HCT116 (cell line): ENCODE results near the gene SYNPR. TPM values are rescaled to one million over a fixed set of nuclear protein-coding genes. Genes with fewer than 3 reads are reported as not detected.

Experiments used
- ATAC-seq: fragments of 200-7000 bp; cut with Tn5 transposase; 2 replicates; pipeline ENCODE4 v1.9.1; 2020; ENCODE audit warnings: mild to moderate bottlenecking, moderate library complexity
- BruUV-seq: library from RNA; stranded (reverse); fragments of 400-500 nt; replicated peaks from 2 replicates; lab custom pipeline; 2021; lab: Mats Ljungman, UMichigan
- CTCF ChIA-PET: fragments of 300-600 bp; sonication (Branson Sonifier 250); formaldehyde crosslinking; loops from one replicate; lab custom pipeline; 2021; ENCODE audit warnings: antibody characterized with exemption; lab: Charles Lee
- POLR2A ChIA-PET: fragments of 300-600, 350-600 bp; sonication (Branson Sonifier 250); formaldehyde crosslinking; loops from one replicate; lab custom pipeline; 2021; ENCODE audit warnings: antibody characterized with exemption; lab: Charles Lee
- RAD21 ChIA-PET, 2 experiments: fragments of 300-600 bp; sonication (Branson Sonifier 250); formaldehyde crosslinking; loops; one replicate each; lab custom pipeline; 2023; ENCODE audit warnings: low total read pairs in 2 of 2; ENCODE audit not compliant: uncharacterized antibody in 2 of 2, unreplicated experiment in 2 of 2, low non-redundant PET in 1 of 2; lab: Charles Lee
- DNase-seq: peaks from one replicate; pipeline ENCODE4 v3.0.0-alpha.2; 2010; ENCODE audit warnings: low read depth, low spot score
- H2AFZ ChIP-seq: fragments of 200-600 bp; shearing (Covaris generic), sonication (generic); 2 replicates; pipeline ENCODE4 v1.6.1; 2017; ENCODE audit warnings: low read depth, mixed run types, mixed read lengths, antibody characterized with exemption, low read length; ENCODE audit not compliant: poor library complexity, severe bottlenecking
- H3K27ac ChIP-seq: 2 replicates; pipeline ENCODE4 v1.5.1; 2012; ENCODE audit warnings: low read depth, low read length
- H3K27me3 ChIP-seq: fragments of 200-600 bp; sonication (generic); 2 replicates; pipeline ENCODE4 v1.6.1; 2016; ENCODE audit warnings: mixed run types, low read length, mixed read lengths; ENCODE audit not compliant: insufficient read depth
- H3K36me3 ChIP-seq, 2 experiments: fragments of 200-500 bp in 1 of 2; fragments of 200-600 bp in 1 of 2; sonication (Bioruptor generic) in 1 of 2; sonication (generic) in 1 of 2; 2 replicates each; pipeline versions ENCODE4 v1.5.1 to v1.6.1; 2014 to 2016; ENCODE audit warnings: low read length in 2 of 2, inconsistent platforms in 1 of 2, mixed read lengths in 1 of 2, mixed run types in 1 of 2; ENCODE audit not compliant: insufficient read depth in 2 of 2, control insufficient read depth in 1 of 2
- H3K4me1 ChIP-seq, 2 experiments: fragments of 200-600 bp in 1 of 2; sonication (generic) in 1 of 2; 2 replicates each; pipeline versions ENCODE4 v1.5.1 to v1.6.1; 2012 to 2017; ENCODE audit warnings: low read length in 2 of 2, inconsistent platforms in 1 of 2, mild to moderate bottlenecking in 1 of 2, mixed read lengths in 1 of 2, mixed run types in 1 of 2, moderate library complexity in 1 of 2; ENCODE audit not compliant: insufficient read depth in 2 of 2, control insufficient read depth in 1 of 2
- H3K4me2 ChIP-seq: fragments of 200-600 bp; sonication (generic); 2 replicates; pipeline ENCODE4 v1.6.1; 2017; ENCODE audit warnings: mixed run types, low read length, mixed read lengths
- H3K4me3 ChIP-seq, 2 experiments: fragments of 200-600 bp in 1 of 2; sonication (generic) in 1 of 2; replicated peaks in 1 of 2; 2 replicates each; pipeline ENCODE4 v1.5.1; 2011 to 2016; ENCODE audit warnings: low read length in 2 of 2, control low read depth in 1 of 2, low read depth in 1 of 2, mild to moderate bottlenecking in 1 of 2, mixed read lengths in 1 of 2, mixed run types in 1 of 2
- H3K79me2 ChIP-seq: fragments of 200-600 bp; sonication (generic); 2 replicates; pipeline ENCODE4 v1.6.1; 2017; ENCODE audit warnings: mild to moderate bottlenecking, mixed run types, low read length, moderate library complexity, mixed read lengths; ENCODE audit not compliant: insufficient read depth
- H3K9ac ChIP-seq: fragments of 200-600 bp; sonication (generic); 2 replicates; pipeline ENCODE4 v1.6.1; 2016; ENCODE audit warnings: low read length, mixed read lengths
- H3K9me2 ChIP-seq: fragments of 200-600 bp; sonication (generic), shearing (Covaris generic); 2 replicates; pipeline ENCODE4 v1.6.1; 2017; ENCODE audit warnings: mixed run types, mild to moderate bottlenecking, moderate library complexity; ENCODE audit not compliant: insufficient read depth
- H3K9me3 ChIP-seq, 2 experiments: fragments of 200-500 bp in 1 of 2; fragments of 200-600 bp in 1 of 2; sonication (Bioruptor generic) in 1 of 2; sonication (generic) in 1 of 2; 2 replicates each; pipeline ENCODE4 v1.6.1; 2014 to 2017; ENCODE audit warnings: low read length in 2 of 2, mixed read lengths in 2 of 2, inconsistent platforms in 1 of 2, low read depth in 1 of 2, mild to moderate bottlenecking in 1 of 2, mixed run types in 1 of 2, moderate library complexity in 1 of 2; ENCODE audit not compliant: control insufficient read depth in 1 of 2, insufficient read depth in 1 of 2
- H4K20me1 ChIP-seq: fragments of 200-600 bp; sonication (generic), shearing (Covaris generic); 2 replicates; pipeline ENCODE4 v1.6.1; 2017; ENCODE audit warnings: mixed run types, mild to moderate bottlenecking, moderate library complexity; ENCODE audit not compliant: insufficient read depth
- ATF3 ChIP-seq: IDR thresholded peaks from 2 replicates; pipeline ENCODE4 v1.6.1; 2012
- CBX3 ChIP-seq: IDR thresholded peaks from 2 replicates; pipeline ENCODE4 v1.6.1; 2012; ENCODE audit warnings: low read depth
- CTCF ChIP-seq, 3 experiments: fragments of 200-600 bp in 1 of 3; sonication (generic) in 1 of 3; IDR thresholded peaks in 2 of 3; conservative IDR thresholded peaks in 1 of 3; 2 replicates each; pipeline ENCODE4 v1.5.1; 2012 to 2017; ENCODE audit warnings: low read depth in 2 of 3, low read length in 2 of 3, antibody characterized with exemption in 1 of 3, borderline replicate concordance in 1 of 3, control low read depth in 1 of 3, mild to moderate bottlenecking in 1 of 3, mixed read lengths in 1 of 3, mixed run types in 1 of 3, moderate library complexity in 1 of 3; ENCODE audit not compliant: insufficient read depth in 1 of 3
- EGR1 ChIP-seq: IDR thresholded peaks from 2 replicates; pipeline ENCODE4 v1.6.1; 2012; ENCODE audit warnings: low read depth
- ELF1 ChIP-seq: IDR thresholded peaks from 2 replicates; pipeline ENCODE4 v1.6.1; 2012; ENCODE audit warnings: low read depth, borderline replicate concordance
- EZH2phosphoT487 ChIP-seq: fragments of 200-600 bp; IDR thresholded peaks from 2 replicates; pipeline ENCODE4 v1.6.1; 2018; ENCODE audit warnings: antibody characterized with exemption, borderline replicate concordance
- JUND ChIP-seq: IDR thresholded peaks from 2 replicates; pipeline ENCODE4 v1.6.1; 2012
- MAX ChIP-seq: IDR thresholded peaks from 2 replicates; pipeline ENCODE4 v1.6.1; 2012
- POLR2A ChIP-seq: IDR thresholded peaks from 2 replicates; pipeline ENCODE4 v1.7.0; 2011; ENCODE audit warnings: borderline replicate concordance; ENCODE audit not compliant: insufficient read depth, insufficient read length; ENCODE audit errors: extremely low read depth
- POLR2AphosphoS5 ChIP-seq: IDR thresholded peaks from 2 replicates; pipeline ENCODE4 v1.6.1; 2011; ENCODE audit warnings: mild to moderate bottlenecking, low read depth, low read length, moderate library complexity
- REST ChIP-seq: IDR thresholded peaks from 2 replicates; pipeline ENCODE4 v1.6.1; 2012; ENCODE audit warnings: low read depth
- SIN3A ChIP-seq: IDR thresholded peaks from 2 replicates; pipeline ENCODE4 v1.6.1; 2012; ENCODE audit warnings: low read depth
- SP1 ChIP-seq: IDR thresholded peaks from 2 replicates; pipeline ENCODE4 v1.6.1; 2012; ENCODE audit warnings: low read depth
- SRF ChIP-seq: IDR thresholded peaks from 2 replicates; pipeline ENCODE4 v1.6.1; 2012; ENCODE audit warnings: low read depth
- TCF7L2 ChIP-seq: IDR thresholded peaks from 2 replicates; pipeline ENCODE4 v1.7.0; 2011; ENCODE audit warnings: borderline replicate concordance, inconsistent platforms; ENCODE audit not compliant: insufficient read depth, insufficient read length; ENCODE audit errors: extremely low read depth
- YY1 ChIP-seq: IDR thresholded peaks from 2 replicates; pipeline ENCODE4 v1.6.1; 2011; ENCODE audit warnings: low read length, low read depth, moderate library complexity, mild to moderate bottlenecking; ENCODE audit not compliant: insufficient replicate concordance; ENCODE audit errors: extremely low read depth
- ZFX ChIP-seq: fragments of 450-650 bp; IDR thresholded peaks from 2 replicates; pipeline ENCODE4 v1.6.1; 2017
- ZNF274 ChIP-seq: fragments of 200-500 bp; sonication (Bioruptor generic); IDR thresholded peaks from 2 replicates; pipeline ENCODE4 v1.6.1; 2014; ENCODE audit warnings: mild to moderate bottlenecking, low read depth, low read length, inconsistent platforms
- intact Hi-C: fragments of 100-400 bp; cut with micrococcal nuclease; formaldehyde crosslinking; loops from 2 replicates; pipeline ENCODE4 v1.10.0; 2022
- total RNA-seq: library from RNA; stranded (reverse); gene quantifications from one replicate; pipeline ENCODE4 v1.2.1, GENCODE V29; 2021; ENCODE audit not compliant: unreplicated experiment

The SYNPR gene
- total RNA-seq, 1 experiment from 2014 or later: not detected

GRCh38 chr3:63437858-63438257 is 159.8 kb downstream of the SYNPR start (continued):
- TF ChIP-seq ZNF274 (no peak), ATF3 (no peak), CBX3 (no peak), POLR2AphosphoS5 (no peak), ZFX (no peak), MAX (no peak), EGR1 (no peak), YY1 (no peak), TCF7L2 (no peak)

GRCh38 chr3:63438826-63439371 is 160.8 kb downstream of the SYNPR start:
- ChIA-PET CTCF (no interaction called here), POLR2A (no interaction called here), RAD21 (no interaction called here)
- no peak for ATAC-seq
- Histone ChIP-seq H3K79me2 (no peaks in the 10 kb centered on the region), H3K27me3 (peaks cover 12% of the 10 kb centered on the region), H3K9me3 (no peaks in the 10 kb centered on the region), H3K9me2 (no peaks in the 10 kb centered on the region), H3K4me3 (no peak overlapping the region), H4K20me1 (no peaks in the 10 kb centered on the region), H2AFZ (no peak overlapping the region), H3K27ac (no peak overlapping the region), H3K36me3 (no peaks in the 10 kb centered on the region), H3K4me1 (no peaks in the 10 kb centered on the region), H3K4me2 (no peak overlapping the region), H3K9ac (no peak overlapping the region)
- DNase-seq: no peak
- no TSS peak for BruUV-seq
- intact Hi-C loops: no loop called here
- TF ChIP-seq JUND (no peak), REST (no peak), CTCF (IDR thresholded peaks at IDR 0.05 in 2 of 3, conservative IDR thresholded peaks at IDR 0.05 in 1 of 3; ENCODE audit: borderline replicate concordance in 1 of 3, insufficient read depth in 1 of 3, low read depth in 2 of 3, low read length in 2 of 3) (no peak), SRF (no peak), ELF1 (no peak), ZFX (no peak), SIN3A (no peak), POLR2A (no peak), EZH2phosphoT487 (no peak), ZNF274 (no peak), YY1 (no peak), MAX (no peak), SP1 (no peak)
